A549 (cell line): Measurements from ENCODE around the gene CDK14. TPM values are rescaled to one million over a fixed set of nuclear protein-coding genes. Genes with fewer than 3 reads are reported as not detected.

Experiments
- ATAC-seq, 2 experiments: fragments of 200-7000 bp in 1 of 2; fragments of >200 bp in 1 of 2; cut with Nextera tagmentation in 1 of 2; cut with Tn5 transposase in 1 of 2; 3 replicates each; pipeline versions ENCODE4 v1.8.0 to v1.9.1; 2018 to 2020; ENCODE audit warnings: mild to moderate bottlenecking in 1 of 2, moderate library complexity in 1 of 2
- CTCF ChIA-PET: fragments of 300-600 bp; sonication (Branson Sonifier 250); formaldehyde crosslinking; extraction: SDS; loops from one replicate; lab custom pipeline; 2021; ENCODE audit warnings: antibody characterized with exemption, inconsistent platforms; lab: Yijun Ruan, JAX
- POLR2A ChIA-PET: fragments of 350-600 bp; formaldehyde crosslinking; extraction: SDS; loops from one replicate; lab custom pipeline; 2021; ENCODE audit warnings: antibody characterized with exemption, inconsistent platforms; lab: Yijun Ruan, JAX
- DNase-seq, 2 experiments: peaks; one replicate each; pipeline versions ENCODE4 v3.0.0 to v3.0.0-alpha.2; 2011 to 2016; ENCODE audit warnings: low read depth in 1 of 2, low spot score in 1 of 2
- FAIRE-seq: peaks from 2 replicates; lab custom pipeline; 2011; peaks lifted over from hg19 to GRCh38; lab: Jason Lieb, UNC
- H3K27ac ChIP-seq, 2 experiments: fragments of >200 bp; sonication (Bioruptor Twin); formaldehyde crosslinking; 3 replicates each; pipeline ENCODE4 v1.5.1; 2016 to 2017
- H3K4me1 ChIP-seq: fragments of >200 bp; sonication (Bioruptor Twin); formaldehyde crosslinking; 3 replicates; pipeline ENCODE4 v1.6.1; 2016
- H3K4me2 ChIP-seq: fragments of >200 bp; sonication (Bioruptor Twin); formaldehyde crosslinking; 3 replicates; pipeline ENCODE4 v1.6.1; 2016
- H3K4me3 ChIP-seq: fragments of >200 bp; sonication (Bioruptor Twin); formaldehyde crosslinking; 3 replicates; pipeline ENCODE4 v1.5.1; 2016
- H3K9me3 ChIP-seq: fragments of >200 bp; sonication (Bioruptor Twin); formaldehyde crosslinking; 3 replicates; pipeline ENCODE4 v1.6.1; 2016
- BCL3 ChIP-seq: fragments of >200 bp; sonication (Bioruptor Twin); formaldehyde crosslinking; IDR thresholded peaks from 3 replicates; pipeline ENCODE4 v1.6.1; 2016
- BHLHE40 ChIP-seq: IDR thresholded peaks from 2 replicates; pipeline ENCODE4 v1.6.1; 2012; ENCODE audit warnings: low read depth, low read length, inconsistent platforms
- CBX2 ChIP-seq: fragments of 200-600 bp; sonication (generic); IDR thresholded peaks from 2 replicates; pipeline ENCODE4 v1.6.1; 2016; ENCODE audit warnings: low read depth, mild to moderate bottlenecking, borderline replicate concordance
- CEBPB ChIP-seq, 2 experiments: fragments of >200 bp in 1 of 2; sonication (Bioruptor Twin) in 1 of 2; formaldehyde crosslinking in 1 of 2; IDR thresholded peaks; 2 replicates each; pipeline ENCODE4 v1.6.1; 2012 to 2016
- CHD2 ChIP-seq: fragments of 150-350 bp; IDR thresholded peaks from 2 replicates; pipeline ENCODE4 v1.6.1; 2014; ENCODE audit warnings: low read length; ENCODE audit not compliant: partially characterized antibody
- CHD4 ChIP-seq: fragments of 200-600 bp; sonication (generic); IDR thresholded peaks from 2 replicates; pipeline ENCODE4 v1.6.1; 2016; ENCODE audit warnings: antibody characterized with exemption, mild to moderate bottlenecking, borderline replicate concordance
- EP300 ChIP-seq, 2 experiments: fragments of >200 bp; sonication (Bioruptor Twin); formaldehyde crosslinking; IDR thresholded peaks; 2 replicates in 1 of 2; 3 replicates in 1 of 2; pipeline ENCODE4 v1.6.1; 2016 to 2017
- FOSB ChIP-seq: fragments of 250-450 bp; sonication (Bioruptor Pico); IDR thresholded peaks from 2 replicates; pipeline ENCODE4 v1.5.0; 2020; ENCODE audit warnings: mild to moderate bottlenecking, moderate library complexity
- FOXS1 ChIP-seq: fragments of 250-450 bp; sonication (Bioruptor Pico); IDR thresholded peaks from 2 replicates; pipeline ENCODE4 v1.5.0; 2020; ENCODE audit warnings: mild to moderate bottlenecking, moderate library complexity
- GATA3 ChIP-seq: IDR thresholded peaks from 2 replicates; pipeline ENCODE4 v1.6.1; 2012; ENCODE audit warnings: borderline replicate concordance
- HES2 ChIP-seq: fragments of >200 bp; sonication (Bioruptor Twin); formaldehyde crosslinking; IDR thresholded peaks from 2 replicates; pipeline ENCODE4 v1.6.1; 2016
- HOXB13 ChIP-seq: fragments of 250-450 bp; sonication (Bioruptor Pico); IDR thresholded peaks from 2 replicates; pipeline ENCODE4 v1.5.0; 2020; ENCODE audit warnings: low read depth, mild to moderate bottlenecking, moderate library complexity
- JUN ChIP-seq, 2 experiments: fragments of >200 bp; sonication (Bioruptor Twin); formaldehyde crosslinking; IDR thresholded peaks; 2 replicates in 1 of 2; 3 replicates in 1 of 2; pipeline ENCODE4 v1.6.1; 2016 to 2017
- KDM5A ChIP-seq: fragments of 200-600 bp; sonication (generic); IDR thresholded peaks from 2 replicates; pipeline ENCODE4 v1.6.1; 2016; ENCODE audit warnings: antibody characterized with exemption, mild to moderate bottlenecking
- MAX ChIP-seq: IDR thresholded peaks from 2 replicates; pipeline ENCODE4 v1.6.1; 2012
- MAZ ChIP-seq: fragments of 150-350 bp; IDR thresholded peaks from 2 replicates; pipeline ENCODE4 v1.6.1; 2014; ENCODE audit warnings: antibody characterized with exemption, low read depth, low read length, borderline replicate concordance
- MYC ChIP-seq: IDR thresholded peaks from 2 replicates; pipeline ENCODE4 v1.6.1; 2012; ENCODE audit warnings: mild to moderate bottlenecking, inconsistent platforms, low read length, improper control_type of control experiment, borderline replicate concordance
- NFE2L2 ChIP-seq: fragments of 150-350 bp; conservative IDR thresholded peaks from 2 replicates; pipeline ENCODE4 v1.6.1; 2014; ENCODE audit warnings: low read length
- PBX3 ChIP-seq: IDR thresholded peaks from 2 replicates; pipeline ENCODE4 v1.6.1; 2012
- PHF8 ChIP-seq: fragments of 200-600 bp; sonication (generic); IDR thresholded peaks from 2 replicates; pipeline ENCODE4 v1.6.1; 2016; ENCODE audit warnings: low read depth, mild to moderate bottlenecking, antibody characterized with exemption, moderate library complexity, borderline replicate concordance
- RCOR1 ChIP-seq: fragments of 150-350 bp; IDR thresholded peaks from 2 replicates; pipeline ENCODE4 v1.6.1; 2014; ENCODE audit warnings: antibody characterized with exemption, low read length, low read depth
- RNF2 ChIP-seq: fragments of 200-600 bp; sonication (generic); IDR thresholded peaks from 2 replicates; pipeline ENCODE4 v1.6.1; 2016; ENCODE audit warnings: low read depth, mild to moderate bottlenecking, antibody characterized with exemption, moderate library complexity, borderline replicate concordance
- SMC3 ChIP-seq: fragments of >200 bp; sonication (Bioruptor Twin); formaldehyde crosslinking; IDR thresholded peaks from 3 replicates; pipeline ENCODE4 v1.6.1; 2018; ENCODE audit warnings: inconsistent platforms
- SREBF2 ChIP-seq: fragments of 450-650 bp; IDR thresholded peaks from 2 replicates; pipeline ENCODE4 v1.6.1; 2014; ENCODE audit warnings: mild to moderate bottlenecking, moderate library complexity
- TFCP2L1 ChIP-seq: fragments of 250-450 bp; sonication (Bioruptor Pico); IDR thresholded peaks from 2 replicates; pipeline ENCODE4 v1.5.0; 2021; ENCODE audit warnings: mild to moderate bottlenecking
- ZC3H11A ChIP-seq: fragments of 450-650 bp; IDR thresholded peaks from 2 replicates; pipeline ENCODE4 v1.6.1; 2014; ENCODE audit warnings: antibody characterized with exemption, mild to moderate bottlenecking
- WGBS: methylation state at CpG from one replicate; pipeline ENCODE4 v1.1.6; 2017; ENCODE audit errors: missing lambda C conversion rate; 5-methylcytosine and 5-hydroxymethylcytosine counted together
- polyA plus RNA-seq, 4 experiments: library from polyadenylated mRNA; depleted of rRNA in 3 of 4; stranded (reverse); fragments of >200 nt; fragmentation: RNase III in 1 of 4; extraction: RNeasy Plus Mini Kit Qiagen cat#74134 plus additional on column Dnase treatment in 1 of 4; gene quantifications; 2 replicates in 3 of 4; 3 replicates in 1 of 4; pipeline ENCODE4 v1.2.3, GENCODE V29; 2011 to 2017
- TF ChIP-seq, protein P1 (sequence below): fragments of >200 bp; sonication (Bioruptor Twin); formaldehyde crosslinking; IDR thresholded peaks from 3 replicates; pipeline ENCODE4 v1.5.1; 2016

The CDK14 gene
- polyA plus RNA-seq, 2 of the 4 experiments (the other 2 are of a cell fraction) = 0.21 to 0.23 TPM

- no peak for ATAC-seq
- no peak overlapping the region for H3K4me3 ChIP-seq
- TF ChIP-seq FOSB (no peak), NFE2L2 (no peak), CBX2 (no peak)
- TF ChIP-seq, all 56 proteins: peak for 0
- WGBS = 12% methylated on average over 2 of the region's 2 CpGs
- no peak overlapping the region for H3K27ac ChIP-seq
- FAIRE-seq (no peak), DNase-seq (no peak)
- no peaks in the 10 kb centered on the region for H3K9me3 ChIP-seq
- no peak overlapping the region for H3K4me2 ChIP-seq
- ChIA-PET POLR2A (no interaction called here), CTCF (no interaction called here)
- H3K4me1 ChIP-seq = no peaks in the 10 kb centered on the region
These were observed 221.7 kb downstream of the CDK14 start for GRCh38 chr7:90817846-90818245.

DNA sequence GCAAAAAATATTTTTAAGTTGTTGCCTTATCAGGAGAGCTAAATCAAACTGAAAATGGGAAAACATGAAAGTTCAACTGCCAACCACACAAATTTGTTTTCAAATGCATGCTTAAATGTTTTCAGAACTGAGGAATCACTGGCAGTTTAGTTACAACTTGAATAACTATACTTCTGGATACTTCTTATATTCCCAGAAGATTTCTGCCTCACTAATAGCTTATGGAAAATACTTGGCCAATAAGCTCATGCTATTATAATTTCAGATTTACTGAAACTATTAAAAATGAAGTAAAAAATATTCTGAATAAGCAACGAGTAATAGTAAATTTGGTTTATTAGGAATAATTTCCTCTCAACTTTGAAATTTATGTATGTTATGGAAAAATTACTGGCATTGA lies 222.2 kb downstream of the CDK14 start:
- Histone ChIP-seq H3K4me3 (no peak overlapping the region), H3K4me2 (no peak overlapping the region), H3K27ac (no peak overlapping the region), H3K9me3 (no peaks in the 10 kb centered on the region), H3K4me1 (no peaks in the 10 kb centered on the region)
- 13% methylated on average over 1 of the region's 1 CpG for WGBS
- POLR2A ChIA-PET = no interaction called here
- ATAC-seq (no peak), DNase-seq (no peak), FAIRE-seq (no peak)
- CTCF ChIA-PET = no interaction called here
- no peak for TF ChIP-seq FOXS1 (CRISPR knock-in tag)
- TF ChIP-seq SREBF2 = no peak
- TF ChIP-seq, protein P1, sequence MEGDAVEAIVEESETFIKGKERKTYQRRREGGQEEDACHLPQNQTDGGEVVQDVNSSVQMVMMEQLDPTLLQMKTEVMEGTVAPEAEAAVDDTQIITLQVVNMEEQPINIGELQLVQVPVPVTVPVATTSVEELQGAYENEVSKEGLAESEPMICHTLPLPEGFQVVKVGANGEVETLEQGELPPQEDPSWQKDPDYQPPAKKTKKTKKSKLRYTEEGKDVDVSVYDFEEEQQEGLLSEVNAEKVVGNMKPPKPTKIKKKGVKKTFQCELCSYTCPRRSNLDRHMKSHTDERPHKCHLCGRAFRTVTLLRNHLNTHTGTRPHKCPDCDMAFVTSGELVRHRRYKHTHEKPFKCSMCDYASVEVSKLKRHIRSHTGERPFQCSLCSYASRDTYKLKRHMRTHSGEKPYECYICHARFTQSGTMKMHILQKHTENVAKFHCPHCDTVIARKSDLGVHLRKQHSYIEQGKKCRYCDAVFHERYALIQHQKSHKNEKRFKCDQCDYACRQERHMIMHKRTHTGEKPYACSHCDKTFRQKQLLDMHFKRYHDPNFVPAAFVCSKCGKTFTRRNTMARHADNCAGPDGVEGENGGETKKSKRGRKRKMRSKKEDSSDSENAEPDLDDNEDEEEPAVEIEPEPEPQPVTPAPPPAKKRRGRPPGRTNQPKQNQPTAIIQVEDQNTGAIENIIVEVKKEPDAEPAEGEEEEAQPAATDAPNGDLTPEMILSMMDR = no peak
- no peak for TF ChIP-seq HOXB13 (CRISPR knock-in tag)
- no peak for TF ChIP-seq GATA3
- no peak for TF ChIP-seq RNF2
- TF ChIP-seq JUN (IDR thresholded peaks at IDR 0.05) = no peak

DNA sequence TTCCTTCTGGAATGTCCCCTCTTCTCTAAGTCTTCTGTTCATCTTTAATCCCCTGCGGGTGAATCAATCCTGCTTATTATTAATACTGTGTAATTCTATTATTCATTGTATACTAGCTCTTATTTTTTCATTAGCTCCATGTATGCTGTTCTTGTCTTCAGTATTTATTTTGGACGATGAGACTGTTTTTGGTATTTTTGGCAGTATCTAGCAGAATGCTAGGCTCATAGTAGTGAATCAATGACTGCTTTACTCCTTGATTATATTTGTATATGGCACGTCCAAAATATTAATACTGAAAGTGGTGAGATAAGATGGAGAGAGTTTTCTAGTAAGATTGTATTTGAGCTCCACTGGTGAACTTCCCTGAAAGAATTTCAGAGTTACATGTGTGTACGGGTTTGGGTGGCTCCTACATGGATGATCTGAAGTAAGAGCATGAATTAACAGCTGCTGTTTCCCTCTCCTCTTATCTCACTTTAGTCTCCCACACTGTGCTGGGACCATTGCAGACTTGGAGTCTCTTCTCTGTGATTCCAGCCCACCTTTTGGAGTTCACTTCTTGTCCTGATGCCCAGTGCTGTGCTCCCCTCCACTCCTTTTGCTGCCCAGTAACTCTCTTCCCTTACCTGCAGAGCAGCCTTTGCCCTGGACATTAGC lies 226.0 kb downstream of the CDK14 start:
- 9% methylated on average over 4 of the region's 4 CpGs for WGBS
- ChIA-PET CTCF (interaction anchor here (0.5 kb wide), 1 partner anchor 176 kb away, joined by 3 read pairs; no protein-coding TSS in a partner anchor), POLR2A (no interaction called here)
- no peak for FAIRE-seq
- ATAC-seq = no peak
- Histone ChIP-seq H3K27ac (no peak overlapping the region), H3K4me1 (no peaks in the 10 kb centered on the region), H3K9me3 (no peaks in the 10 kb centered on the region), H3K4me3 (no peak overlapping the region)
- no peak for DNase-seq
- no peak for TF ChIP-seq PBX3
- no peak for TF ChIP-seq EP300 (IDR thresholded peaks at IDR 0.05)
- no peak for TF ChIP-seq HOXB13 (CRISPR knock-in tag)
- TF ChIP-seq SREBF2 = no peak
- no peak for TF ChIP-seq CHD2
- no peak for TF ChIP-seq CEBPB (IDR thresholded peaks at IDR 0.05)
- TF ChIP-seq TFCP2L1 (CRISPR knock-in tag) = no peak
- no peak for TF ChIP-seq HES2
- TF ChIP-seq BHLHE40 = no peak
- no peak for TF ChIP-seq MYC
- no peak for TF ChIP-seq CHD4
- TF ChIP-seq ZC3H11A = no peak
- no peak for TF ChIP-seq JUN (IDR thresholded peaks at IDR 0.05)
- TF ChIP-seq MAX = no peak
- no peak for TF ChIP-seq SMC3
- TF ChIP-seq MAZ = no peak
- TF ChIP-seq BCL3 = no peak
- no peak for TF ChIP-seq KDM5A
- no peak for TF ChIP-seq RCOR1
- no peak for TF ChIP-seq PHF8
- TF ChIP-seq, all 56 proteins: peak for 0
- H3K4me2 ChIP-seq = no peak overlapping the region
